Hematopoietic multipotent progenitor cell treated with erythropoietin and hydrocortisone succinate and interleukin-3 and kit ligand, for 15 days (in vitro differentiated cells): ENCODE results near the gene TUBGCP2.

Experiments used
- DNase-seq: peaks from one replicate; pipeline ENCODE4 v3.0.0-alpha.2; 2015; ENCODE audit warnings: low spot score

TUBGCP2 gene

GRCh38 chr10:133306097-133306476, 2.6 kb downstream of the TUBGCP2 start:
- no peak for DNase-seq

- no peak for DNase-seq
Observed at GRCh38 chr10:133303206-133303605, 5.5 kb downstream of the TUBGCP2 start.

DNA sequence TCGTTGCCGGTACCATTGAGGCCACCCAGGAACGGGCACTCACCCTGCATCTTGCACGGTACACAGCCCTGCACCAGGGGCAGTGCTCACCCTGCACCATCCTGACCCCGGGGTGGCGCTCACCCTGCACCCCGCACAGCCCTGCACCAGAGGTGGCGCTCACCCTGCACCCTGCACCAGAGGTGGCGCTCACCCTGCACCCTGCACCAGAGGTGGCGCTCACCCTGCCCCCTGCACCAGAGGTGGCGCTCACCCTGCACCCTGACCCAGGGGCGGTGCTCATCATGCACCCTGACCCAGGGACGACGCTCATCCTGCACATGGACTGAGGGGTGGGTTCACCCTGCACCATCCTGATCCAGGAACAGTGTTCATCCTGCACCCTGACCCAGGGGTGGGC, 6.4 kb downstream of the TUBGCP2 start:
- no peak for DNase-seq

DNA sequence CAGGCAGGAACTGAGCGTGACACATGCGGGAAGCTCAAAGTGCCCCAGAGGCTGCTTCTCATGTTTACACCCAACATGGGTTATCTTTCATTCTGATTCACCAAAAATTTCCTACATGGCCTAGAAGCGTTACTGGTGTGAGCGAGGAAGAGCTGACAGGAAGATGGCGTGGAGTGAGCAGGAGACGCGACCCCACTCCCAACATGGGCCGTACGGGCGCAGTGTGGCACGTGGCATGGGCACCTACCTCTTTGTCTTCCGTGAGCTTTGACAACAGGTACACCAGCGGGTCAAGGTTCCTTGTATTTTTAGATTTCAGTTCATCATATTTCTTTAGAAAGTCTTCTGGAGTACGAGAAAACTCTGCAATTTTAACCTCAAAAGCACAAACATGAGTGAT, 8.9 kb downstream of the TUBGCP2 start:
- DNase-seq: no peak

- no peak for DNase-seq
Observed at GRCh38 chr10:133299224-133299623, 9.4 kb downstream of the TUBGCP2 start.

DNA sequence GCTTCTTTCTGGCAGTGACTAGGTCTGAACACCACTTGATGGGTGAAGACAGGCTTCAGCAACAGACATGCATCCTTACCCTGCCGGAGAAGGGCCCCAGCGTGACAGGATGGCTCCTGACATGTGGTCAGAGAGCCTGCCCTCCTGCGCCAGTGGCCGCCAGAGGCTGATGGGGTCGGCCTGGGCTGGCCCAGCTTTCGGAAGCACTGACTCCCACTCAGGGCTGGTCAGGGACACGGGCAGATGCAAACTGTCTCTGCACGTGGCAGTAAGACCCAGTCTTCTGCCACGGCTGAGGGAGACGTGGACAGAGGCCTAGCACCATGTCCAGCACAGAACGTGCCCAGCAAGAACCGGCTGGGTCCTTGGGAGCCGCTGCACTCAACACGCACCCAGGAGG, 10.2 kb downstream of the TUBGCP2 start:
- no peak for DNase-seq

DNA sequence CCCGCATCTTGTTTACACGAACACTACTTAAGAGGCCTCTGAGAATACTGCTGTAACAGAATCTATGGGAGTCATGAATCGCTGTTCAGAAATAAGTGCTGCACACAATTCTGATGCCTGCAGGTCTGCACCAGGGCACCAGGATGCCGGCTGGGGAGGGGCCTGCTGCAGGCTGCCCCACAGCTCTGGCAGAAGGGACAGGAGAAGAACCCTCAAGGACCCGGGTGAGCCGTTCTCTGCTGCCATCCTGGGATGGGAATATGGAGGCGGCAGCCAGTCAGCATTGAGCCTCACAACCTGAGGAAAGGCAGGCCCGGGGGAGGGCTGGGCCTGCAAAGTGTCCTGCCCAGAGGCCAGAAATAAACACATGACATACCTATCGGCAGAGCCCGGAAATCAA, 11.2 kb downstream of the TUBGCP2 start:
- DNase-seq: no peak

GRCh38 chr10:133295426-133296320, 13.0 kb downstream of the TUBGCP2 start:
- DNase-seq: no peak

DNA sequence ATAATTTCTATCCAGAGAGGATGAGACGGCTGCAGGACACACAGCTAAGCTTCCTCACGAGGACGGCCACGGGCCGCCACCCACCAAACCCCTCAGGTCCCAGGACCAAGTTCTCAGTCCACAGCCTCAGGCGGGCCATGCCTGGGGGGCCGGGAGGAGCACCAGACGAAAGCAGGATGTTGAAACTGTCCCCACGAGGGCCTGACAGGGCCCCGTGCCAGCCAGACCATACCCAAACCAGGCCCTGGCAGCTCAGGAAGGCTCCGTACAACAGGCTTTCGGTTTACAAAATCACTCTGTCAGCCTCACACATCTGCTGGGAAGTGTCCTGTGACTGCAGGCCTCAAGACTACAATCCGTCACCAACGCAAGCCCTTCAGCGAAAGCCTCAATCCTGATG, 14.5 kb downstream of the TUBGCP2 start:
- DNase-seq: no peak

DNA sequence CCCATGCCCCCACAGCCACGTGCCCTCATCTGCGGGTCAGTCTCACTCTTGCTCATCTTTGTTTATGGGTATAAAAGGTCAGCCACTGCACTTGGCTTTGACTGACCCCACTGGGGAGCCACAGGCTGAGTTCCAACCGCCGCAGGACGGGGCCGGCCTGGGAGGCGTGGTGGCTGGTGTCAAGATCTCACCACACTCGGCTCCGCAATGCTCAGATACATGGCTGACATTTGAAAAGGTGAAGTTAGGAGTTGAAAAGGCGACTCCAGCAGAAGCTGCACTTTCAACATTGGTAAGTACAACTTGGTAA, 14.9 kb downstream of the TUBGCP2 start:
- no peak for DNase-seq

GRCh38 chr10:133292919-133293809, 15.5 kb downstream of the TUBGCP2 start:
- no peak for DNase-seq

DNA sequence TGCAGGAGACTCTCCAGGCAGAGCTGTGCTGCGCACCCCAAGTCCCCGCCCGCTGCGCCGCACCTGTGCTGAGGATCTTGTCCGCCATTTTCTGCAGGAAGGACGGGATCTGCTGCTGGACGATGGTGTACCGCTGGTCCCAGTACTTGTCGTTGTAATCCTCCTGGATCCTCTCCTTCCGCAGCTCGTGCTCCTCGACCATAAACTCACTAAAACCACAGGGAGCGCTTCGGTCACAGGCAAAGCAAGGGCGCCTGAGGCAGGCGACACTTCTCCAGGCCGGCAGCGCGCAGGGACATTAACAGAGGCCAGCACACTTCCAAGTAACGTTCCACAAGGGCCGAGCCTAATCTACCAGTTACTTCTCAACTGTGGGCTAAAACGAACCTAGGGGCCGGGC, 18.9 kb downstream of the TUBGCP2 start:
- DNase-seq: no peak

- no peak for DNase-seq
Observed at GRCh38 chr10:133287832-133288500, 20.7 kb downstream of the TUBGCP2 start.

DNA sequence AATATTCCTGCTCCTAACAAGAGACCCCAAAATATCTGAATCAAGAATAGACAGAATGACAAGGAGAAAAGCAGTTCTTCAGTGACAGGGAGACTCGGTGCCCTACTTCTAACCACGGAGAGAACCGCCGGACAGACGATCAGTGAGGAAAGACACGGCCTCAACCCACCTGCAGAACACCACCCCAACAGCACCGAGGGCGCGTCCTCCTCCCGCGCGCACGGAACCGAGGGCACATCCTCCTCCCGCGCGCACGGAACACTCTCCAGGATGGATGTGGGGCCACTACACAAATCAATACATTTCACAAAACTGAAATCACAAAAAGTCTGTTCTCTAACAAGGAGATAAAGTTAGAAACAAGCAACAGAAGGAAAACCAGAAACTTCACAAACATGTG, 22.3 kb downstream of the TUBGCP2 start:
- no peak for DNase-seq

- DNase-seq: no peak
Observed at GRCh38 chr10:133285217-133285616, 23.5 kb downstream of the TUBGCP2 start.

DNA sequence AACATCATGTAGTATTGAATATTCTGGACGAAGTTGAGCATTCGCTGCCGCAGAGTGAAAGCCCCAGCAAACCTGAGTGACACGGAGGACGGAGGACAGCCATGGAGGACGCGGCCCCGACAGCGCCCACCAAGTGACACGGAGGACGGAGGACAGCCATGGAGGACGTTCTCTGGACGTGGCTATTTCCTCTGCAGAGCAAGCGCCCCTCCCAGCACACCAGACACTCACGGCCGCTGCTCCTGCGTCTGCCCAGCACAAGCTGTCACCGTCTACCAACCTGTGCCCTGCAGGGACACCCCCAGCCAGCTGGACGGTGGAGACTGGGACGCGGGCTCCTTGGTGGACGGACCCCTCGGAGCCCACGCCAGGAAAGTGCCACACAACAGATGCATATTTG, 24.7 kb downstream of the TUBGCP2 start:
- DNase-seq: no peak

GRCh38 chr10:133282846-133283390, 25.8 kb downstream of the TUBGCP2 start:
- DNase-seq: no peak

GRCh38 chr10:133281628-133282372, 26.9 kb downstream of the TUBGCP2 start:
- DNase-seq: no peak

DNA sequence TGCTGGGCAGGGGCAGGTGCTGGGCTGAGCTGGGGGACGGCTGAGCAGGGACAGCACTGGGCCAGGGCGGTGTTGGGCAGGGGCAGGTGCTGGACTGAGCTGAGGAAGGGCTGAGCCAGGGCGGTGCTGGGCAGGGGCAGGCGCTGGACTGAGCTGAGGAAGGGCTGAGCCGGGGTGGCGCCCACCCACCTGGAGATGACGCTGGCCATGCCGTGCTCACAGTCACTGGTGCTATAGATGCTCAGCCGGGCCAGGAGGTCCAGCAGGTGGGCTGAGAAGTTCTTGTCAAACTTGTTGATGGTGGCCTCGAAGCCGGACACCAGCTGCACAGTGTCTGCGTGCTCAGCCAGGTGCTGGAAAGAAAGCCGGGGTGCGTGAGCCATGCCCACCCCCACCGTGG, 27.6 kb downstream of the TUBGCP2 start:
- DNase-seq: no peak

- DNase-seq: no peak
Observed at GRCh38 chr10:133280391-133281059, 28.1 kb downstream of the TUBGCP2 start.
